Limb (tissue), 2 donors: Measurements from ENCODE around the gene OR51V1.

ENCODE experiments used
- DNase-seq, 2 donors: peaks; one replicate each; pipeline ENCODE4 v3.0.0-alpha.2; 2016; ENCODE audit errors: extremely low spot score in 2 of 2

The OR51V1 gene

GRCh38 chr11:5231111-5231510 lies 30.6 kb upstream of the OR51V1 start:
- no peak for DNase-seq

GRCh38 chr11:5230266-5230665 lies 29.8 kb upstream of the OR51V1 start:
- DNase-seq, result no peak

- DNase-seq, result no peak
Observed at GRCh38 chr11:5229796-5230195, 29.3 kb upstream of the OR51V1 start.

- DNase-seq, result no peak
Observed at GRCh38 chr11:5229356-5229755, 28.9 kb upstream of the OR51V1 start.

GRCh38 chr11:5228124-5228523 lies 27.6 kb upstream of the OR51V1 start:
- no peak for DNase-seq

GRCh38 chr11:5227681-5228080 lies 27.2 kb upstream of the OR51V1 start:
- no peak for DNase-seq

GRCh38 chr11:5226732-5227310 lies 26.3 kb upstream of the OR51V1 start, which contains the start of gene HBB:
Gene HBB, minus strand, starts transcription at chr11:5227071. Its CDS starts 50 bp downstream, at chr11:5227021.
- DNase-seq, result no peak

- DNase-seq, result no peak
Observed at GRCh38 chr11:5225480-5225871, 25.0 kb upstream of the OR51V1 start.

- DNase-seq, result no peak
Observed at GRCh38 chr11:5224538-5225479, 24.3 kb upstream of the OR51V1 start.

- DNase-seq, result no peak
Observed at GRCh38 chr11:5223686-5224085, 23.2 kb upstream of the OR51V1 start.

GRCh38 chr11:5223146-5223545 lies 22.7 kb upstream of the OR51V1 start:
- no peak for DNase-seq

GRCh38 chr11:5210376-5210885 lies 9.9 kb upstream of the OR51V1 start:
- DNase-seq, result no peak

GRCh38 chr11:5204787-5205186 lies 4.3 kb upstream of the OR51V1 start:
- DNase-seq, result peak in 1 of 2 donors; percentile 41

- DNase-seq, result no peak
Observed at GRCh38 chr11:5203366-5203765, 2.9 kb upstream of the OR51V1 start.

- DNase-seq, result no peak
Observed at GRCh38 chr11:5198285-5198684, 2.2 kb downstream of the OR51V1 start.

GRCh38 chr11:5197536-5197935 lies 2.9 kb downstream of the OR51V1 start:
- no peak for DNase-seq

- DNase-seq, result no peak
Observed at GRCh38 chr11:5196731-5197130, 3.8 kb downstream of the OR51V1 start.

- DNase-seq, result no peak
Observed at GRCh38 chr11:5196067-5196466, 4.4 kb downstream of the OR51V1 start.

GRCh38 chr11:5192738-5193137 lies 7.7 kb downstream of the OR51V1 start:
- DNase-seq, result no peak

GRCh38 chr11:5188201-5188600 lies 12.3 kb downstream of the OR51V1 start:
- no peak for DNase-seq

- no peak for DNase-seq
Observed at GRCh38 chr11:5178046-5178837, 22.2 kb downstream of the OR51V1 start.

GRCh38 chr11:5174934-5175333 lies 25.5 kb downstream of the OR51V1 start:
- no peak for DNase-seq
